Measurements from ENCODE around the gene RNF150.

The RNF150 gene

DNA sequence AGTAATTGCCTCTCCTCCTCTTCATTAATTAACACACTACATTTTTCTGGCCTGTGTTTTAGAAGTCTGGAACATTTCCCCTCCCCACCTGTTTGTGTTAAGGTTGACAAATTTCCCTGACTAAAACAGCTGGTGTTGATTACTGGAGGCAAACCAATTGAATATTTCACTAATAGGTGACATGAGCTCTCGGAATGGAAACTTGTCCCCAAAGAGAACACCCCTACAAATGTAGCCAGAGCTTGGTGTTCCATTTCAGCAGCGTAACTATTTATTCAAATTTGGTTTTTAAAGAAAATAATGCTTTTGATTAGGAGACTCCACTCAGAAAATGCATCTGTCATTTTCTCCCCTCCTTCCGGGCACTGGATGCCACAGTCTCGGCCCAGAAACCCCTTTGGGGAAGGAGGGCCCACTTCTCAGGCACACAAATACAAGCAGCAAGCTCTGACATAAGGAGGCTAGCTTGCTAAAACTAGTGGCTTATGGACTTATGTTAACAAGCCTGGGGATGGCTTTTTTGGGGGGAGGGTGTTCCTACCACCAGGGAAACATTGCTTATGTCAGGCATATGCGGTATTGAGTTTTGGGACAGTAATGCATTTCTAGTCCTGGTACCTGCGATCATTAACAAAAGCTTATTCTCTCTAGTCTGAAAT is 2.2 kb downstream of the RNF150 start:
- DNase-seq: no peak

DNA sequence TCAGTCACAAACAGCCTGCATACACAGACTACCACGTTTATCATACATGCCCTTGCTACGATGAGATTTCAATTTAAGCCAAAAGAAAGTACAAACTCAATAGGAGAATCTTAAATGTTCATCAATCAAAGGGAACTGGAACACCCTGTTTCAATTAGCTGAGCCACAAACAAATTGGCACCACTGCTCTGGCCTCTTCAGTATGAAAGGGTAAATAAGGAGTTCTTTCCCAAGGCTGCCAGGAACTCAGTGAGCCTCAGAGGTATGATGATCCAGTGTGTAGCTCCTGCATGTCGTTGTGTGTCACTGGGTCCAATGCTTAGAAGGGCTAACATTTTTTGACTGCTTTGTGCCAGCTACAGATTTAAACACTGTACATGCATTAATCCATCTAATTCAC is 5.4 kb downstream of the RNF150 start:
- DNase-seq: no peak

DNA sequence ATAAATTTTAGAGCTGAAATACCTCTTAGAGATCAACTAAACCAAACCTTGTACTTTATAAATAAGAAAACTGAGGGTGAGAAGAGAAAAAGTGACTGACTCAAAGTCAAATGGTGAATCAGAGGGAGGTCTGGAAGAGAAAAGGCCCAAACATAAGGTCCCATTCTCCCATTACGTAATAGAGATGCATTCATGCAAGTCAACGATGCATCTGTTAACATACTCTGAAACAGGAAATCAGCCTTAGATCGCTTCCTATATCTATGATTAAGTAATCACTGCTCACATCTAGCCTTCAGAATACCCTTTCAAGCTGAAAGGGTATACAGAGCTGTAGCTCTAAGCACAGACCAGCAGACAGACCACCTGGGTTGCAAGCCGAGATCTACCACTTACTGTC is 6.5 kb downstream of the RNF150 start:
- no peak for DNase-seq

DNA sequence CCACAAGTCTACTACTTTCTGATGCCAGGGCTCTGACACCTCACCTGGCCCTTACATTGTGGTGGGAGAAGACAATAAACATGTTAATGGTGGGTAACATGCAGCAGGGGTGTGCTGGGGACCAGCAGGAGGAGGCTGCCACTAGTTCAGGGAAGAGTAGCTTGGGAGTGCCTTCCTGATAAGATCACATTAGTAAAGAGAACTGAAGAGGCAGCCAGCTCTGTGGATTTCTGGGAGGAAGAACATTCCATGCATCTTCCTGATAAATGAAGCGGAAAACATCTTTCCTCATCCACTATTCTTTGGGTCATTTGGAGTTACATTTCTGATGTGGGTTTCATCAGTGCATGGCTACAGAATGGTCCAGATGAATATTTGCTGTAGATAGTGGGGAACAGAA is 9.0 kb downstream of the RNF150 start:
- no peak for DNase-seq

DNA sequence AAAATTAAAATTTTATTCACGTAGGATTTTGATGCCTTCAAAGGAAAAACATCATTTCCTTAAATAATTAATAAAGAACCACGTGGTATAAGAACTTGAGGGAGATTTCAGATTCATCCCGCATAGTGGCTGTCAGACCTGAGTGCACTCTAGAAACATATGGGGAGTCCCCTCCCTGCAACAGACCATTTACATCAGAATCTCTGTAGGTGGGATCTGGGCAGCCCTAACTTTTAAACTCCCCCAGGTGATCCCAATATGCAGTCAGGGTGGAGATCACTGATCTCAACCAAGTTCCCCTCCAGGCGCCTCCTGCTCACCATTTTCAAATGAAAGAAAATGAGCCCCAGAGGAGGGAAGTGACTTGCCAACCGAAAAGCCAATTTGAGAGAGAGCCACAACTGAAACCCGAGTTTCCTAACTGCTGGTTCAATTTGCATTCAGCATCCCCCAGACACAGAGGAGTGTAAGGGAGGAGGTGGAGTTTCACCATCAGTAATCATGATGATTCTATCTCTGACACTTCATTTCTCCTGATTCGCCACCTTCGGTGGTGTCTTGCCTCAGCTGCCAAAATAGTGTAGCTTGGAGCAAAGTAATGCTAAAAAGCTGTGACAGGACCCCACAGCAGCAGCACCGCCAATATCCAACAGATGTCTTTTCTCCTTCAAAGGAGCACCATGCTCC is 11.4 kb downstream of the RNF150 start:
- no peak for DNase-seq

DNA sequence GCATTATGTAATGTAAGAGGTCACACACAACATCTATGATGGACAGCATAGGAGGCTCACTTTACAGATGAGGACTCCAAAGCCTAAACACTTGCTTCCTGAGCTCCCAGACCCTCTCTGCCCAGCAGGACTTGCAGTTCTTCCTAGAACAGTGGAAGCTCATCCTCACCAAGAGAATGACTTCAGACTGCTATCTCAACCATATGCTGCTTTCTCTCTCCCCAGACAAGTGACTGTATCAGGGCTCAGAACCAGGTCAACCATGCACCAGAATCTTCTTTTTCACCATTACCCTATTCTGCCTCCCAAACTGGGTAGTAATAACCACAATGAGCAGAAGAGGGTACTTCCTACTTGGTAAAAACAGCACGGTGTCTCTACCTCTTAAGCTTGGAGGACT is 12.2 kb downstream of the RNF150 start:
- no peak for DNase-seq

DNA sequence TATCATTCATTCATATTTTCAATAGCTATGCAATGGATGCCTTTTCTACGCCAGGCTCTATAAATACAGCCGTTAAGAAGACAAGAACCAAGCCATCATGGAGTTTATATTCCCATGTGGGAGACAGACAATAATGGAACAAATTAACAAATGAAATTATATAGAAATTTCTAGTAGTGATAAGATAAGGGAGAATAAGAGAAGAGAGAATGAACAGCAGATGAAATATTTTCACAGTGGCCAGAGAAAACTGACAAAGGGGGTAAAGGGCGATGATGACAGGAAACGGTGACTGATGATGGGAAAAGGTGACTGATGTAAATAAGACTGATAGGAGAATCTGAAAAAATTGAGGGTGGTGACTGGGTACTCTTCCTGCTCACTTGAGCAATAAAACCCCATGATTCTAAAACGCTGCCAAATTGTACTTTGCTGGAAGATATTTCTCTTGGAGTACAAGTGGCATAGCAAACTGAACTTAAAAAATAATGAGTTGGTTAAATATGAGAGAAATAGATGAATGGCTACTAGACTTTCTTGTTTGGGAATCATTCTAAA is 13.2 kb downstream of the RNF150 start:
- no peak for DNase-seq

DNA sequence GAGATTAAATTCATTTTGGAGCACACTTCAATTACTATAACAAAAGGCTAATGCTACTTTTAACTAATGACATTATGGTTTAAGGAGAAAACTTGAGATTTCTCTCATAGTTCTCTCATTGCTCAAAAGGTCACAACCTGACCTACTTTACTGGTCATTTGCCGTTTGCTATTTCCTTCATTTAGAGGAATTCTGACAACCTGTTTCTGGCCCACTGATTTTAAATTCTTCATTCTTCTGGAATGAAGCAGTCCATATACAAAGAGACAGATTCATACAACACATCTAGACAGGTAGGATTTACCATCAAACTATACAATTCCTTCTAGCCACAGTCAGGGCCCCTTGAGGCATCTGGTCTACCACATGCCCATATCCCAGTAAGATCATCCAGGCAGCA is 14.2 kb downstream of the RNF150 start:
- DNase-seq: no peak

DNA sequence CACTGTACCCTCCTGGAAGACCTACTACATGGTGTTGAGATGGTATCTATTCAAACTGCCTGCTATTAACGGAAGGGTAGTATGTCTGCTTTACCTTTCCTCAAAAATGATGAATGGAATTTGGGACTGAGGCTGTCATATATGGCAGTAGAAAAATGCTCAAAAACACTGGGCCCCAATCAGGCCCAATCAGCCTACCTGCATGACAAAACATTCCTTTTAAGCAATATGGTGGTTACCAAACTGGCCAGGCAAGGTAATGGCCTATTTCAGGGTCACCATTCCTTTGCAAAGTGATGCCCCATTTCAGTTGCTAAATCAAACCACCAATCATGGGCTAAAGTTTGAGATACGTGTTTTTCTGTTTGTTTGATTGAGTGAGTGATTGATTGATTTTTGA is 14.9 kb downstream of the RNF150 start:
- no peak for DNase-seq

DNA sequence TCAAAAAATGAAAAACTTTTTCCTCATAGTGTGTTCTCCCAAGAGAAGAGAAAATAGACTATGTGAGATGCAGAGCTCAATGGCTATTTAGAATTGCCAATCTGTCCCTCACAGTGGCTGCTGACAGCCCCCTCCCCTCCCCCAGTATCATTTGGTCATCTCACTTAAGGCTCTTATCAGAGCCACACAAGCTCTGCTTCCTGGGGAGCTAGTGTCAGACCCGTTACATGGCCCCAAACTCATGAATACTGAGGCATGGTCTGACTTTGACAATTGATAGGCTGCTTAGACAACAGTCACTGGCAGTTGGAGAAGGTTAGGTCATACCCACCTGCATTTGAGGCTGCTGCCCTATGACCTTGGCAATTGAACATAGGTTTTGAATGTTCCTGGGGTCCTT is 15.3 kb downstream of the RNF150 start:
- no peak for DNase-seq

DNA sequence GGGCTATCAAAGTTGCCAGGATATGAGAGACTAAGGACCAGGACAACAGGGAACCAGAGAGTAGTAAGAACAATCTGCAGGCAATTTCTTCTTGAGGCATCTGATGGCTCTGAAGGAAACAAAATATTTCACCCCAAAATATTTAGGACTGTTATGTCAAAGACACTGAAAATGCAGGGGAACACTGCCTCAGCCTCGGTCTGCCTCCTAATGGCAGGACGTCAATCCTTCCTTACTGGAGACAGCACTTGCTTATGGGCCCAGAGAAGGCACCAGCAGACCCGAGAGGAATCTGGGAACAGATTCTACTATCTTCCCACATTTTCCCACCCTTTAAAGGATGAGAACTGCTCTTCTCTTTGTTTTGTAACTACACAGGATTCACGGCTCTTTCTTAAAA is 23.3 kb downstream of the RNF150 start:
- no peak for DNase-seq

DNA sequence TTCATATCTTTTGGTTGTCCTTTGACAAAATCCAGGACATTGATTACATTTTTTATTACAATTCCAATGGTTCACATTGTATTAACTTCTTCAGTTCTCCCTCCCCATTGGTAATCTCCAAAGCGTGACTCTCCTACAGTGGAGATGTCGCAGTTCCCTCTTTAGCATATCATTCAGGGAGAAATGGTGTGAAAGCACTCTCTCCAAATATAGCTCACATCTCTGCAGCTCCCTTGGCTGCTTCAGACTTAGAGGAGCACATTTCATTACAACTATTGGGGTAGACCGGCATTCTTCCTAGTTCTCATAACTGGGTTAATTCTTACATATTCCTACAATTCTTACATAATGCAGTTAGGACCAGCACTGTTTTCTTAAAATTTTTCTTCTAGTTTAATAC is 25.3 kb downstream of the RNF150 start:
- DNase-seq: no peak

DNA sequence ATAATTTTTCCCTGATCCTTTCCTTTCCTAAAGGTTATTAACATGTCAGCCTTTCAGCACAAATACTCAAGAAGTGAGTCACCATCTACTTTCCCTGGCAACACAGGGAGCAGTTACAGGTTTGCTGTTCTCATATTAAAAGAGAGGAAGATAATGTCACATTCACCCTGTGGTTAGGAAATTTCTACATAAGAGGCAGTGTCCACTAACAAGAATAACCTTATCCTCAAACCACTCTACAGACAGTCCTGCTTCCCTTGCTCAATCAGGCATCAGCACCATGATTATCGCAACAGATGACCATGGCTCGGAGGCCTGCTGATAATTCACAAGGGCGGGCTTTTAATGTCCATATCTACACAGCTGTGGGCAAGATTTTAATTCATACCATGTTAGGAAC is 30.9 kb downstream of the RNF150 start:
- no peak for DNase-seq

DNA sequence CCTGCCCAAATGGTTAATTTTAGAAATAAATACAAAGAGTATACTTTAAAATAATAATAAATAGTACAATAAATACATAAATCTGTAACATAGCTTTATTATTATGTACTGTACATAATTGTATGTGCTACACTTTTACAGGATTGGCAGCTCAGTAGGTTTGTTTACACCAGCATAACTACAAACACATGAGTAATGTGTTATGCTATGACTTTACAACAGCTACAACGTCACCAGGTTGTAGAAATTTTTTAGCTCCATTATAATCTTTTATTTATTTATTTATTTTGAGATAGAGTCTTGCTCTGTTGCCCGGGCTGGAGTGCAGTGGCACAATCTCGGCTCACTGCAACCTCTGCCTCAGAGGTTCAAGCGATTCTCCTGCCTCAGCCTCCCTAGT is 31.8 kb downstream of the RNF150 start:
- no peak for DNase-seq

DNA sequence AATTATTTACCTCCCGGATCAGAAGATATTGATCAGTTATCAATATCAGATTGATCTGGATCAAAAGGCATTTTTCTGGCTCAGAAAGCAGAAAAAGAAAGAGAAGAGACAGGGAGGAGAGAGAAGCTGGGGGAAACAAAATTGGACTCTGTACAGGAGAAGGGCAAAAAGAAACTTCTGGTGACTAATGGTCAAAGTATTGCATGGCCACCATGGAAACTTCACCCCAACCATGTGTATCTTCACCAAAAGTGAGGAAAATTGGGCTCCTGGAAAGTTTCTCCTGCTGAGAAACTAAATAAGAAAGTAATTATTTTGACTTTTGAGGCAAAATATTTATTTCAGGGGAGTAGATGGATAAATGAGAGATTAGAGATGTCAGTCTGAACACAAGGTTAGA is 33.9 kb downstream of the RNF150 start:
- no peak for DNase-seq

DNA sequence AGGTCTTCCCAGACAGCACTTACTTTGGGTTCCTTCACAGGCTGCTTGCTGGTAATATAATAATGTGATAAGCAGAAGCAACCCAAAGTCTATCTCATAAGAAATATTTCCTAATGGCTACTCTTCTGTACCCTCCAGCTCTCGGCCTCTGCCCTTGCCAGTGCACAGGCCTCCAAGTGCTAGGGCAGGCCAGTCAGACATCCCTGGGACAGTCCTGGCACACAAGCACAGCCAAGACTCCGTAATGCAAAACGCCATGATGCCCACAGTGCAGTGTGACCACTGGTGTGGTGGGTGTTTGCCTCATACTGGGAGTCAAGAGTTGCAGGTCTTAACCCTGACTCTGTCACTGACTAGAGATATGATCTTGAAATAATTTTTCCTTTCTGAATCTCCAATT is 35.1 kb downstream of the RNF150 start:
- no peak for DNase-seq

DNA sequence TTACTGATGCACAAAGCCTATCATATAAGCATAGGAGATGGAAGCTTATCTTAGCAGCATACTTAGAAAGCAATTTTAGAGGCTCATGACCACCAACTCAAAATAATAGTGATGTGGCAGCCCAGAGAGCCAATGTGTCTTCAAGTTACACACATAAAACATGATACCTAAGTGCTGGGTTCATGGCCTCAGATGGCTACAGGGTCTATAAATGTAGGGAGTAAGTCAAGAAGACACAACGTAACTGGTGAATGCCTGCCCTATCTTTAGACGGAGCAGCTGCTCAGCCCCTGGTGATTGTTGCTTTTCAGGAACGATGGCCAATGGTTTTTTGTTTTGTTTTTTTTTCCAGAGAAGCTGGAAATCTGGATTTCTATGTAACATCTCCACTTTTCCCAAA is 42.8 kb downstream of the RNF150 start:
- no peak for DNase-seq

DNA sequence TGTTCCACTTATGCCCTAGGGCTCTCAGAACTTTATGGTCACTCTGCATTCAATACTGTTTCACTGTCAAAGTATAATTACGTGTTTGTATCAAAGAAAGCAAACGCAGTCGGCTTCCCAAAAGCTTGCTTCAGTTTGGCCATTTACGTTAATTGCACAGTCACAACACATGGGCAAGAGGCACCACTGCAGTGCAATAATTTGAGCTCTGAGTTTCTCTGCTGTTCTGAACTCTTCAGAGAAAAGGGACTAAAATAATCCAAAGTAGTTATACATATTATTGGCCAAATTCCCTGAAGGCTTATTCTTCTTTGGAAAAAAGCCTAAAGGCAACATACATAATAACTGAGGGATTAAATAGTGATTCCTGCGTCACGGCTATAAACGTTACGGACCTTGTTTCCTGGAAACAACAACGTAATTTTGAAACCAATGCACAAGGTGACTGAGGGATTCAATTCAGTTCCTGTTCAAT is 51.3 kb downstream of the RNF150 start:
- DNase-seq: no peak

DNA sequence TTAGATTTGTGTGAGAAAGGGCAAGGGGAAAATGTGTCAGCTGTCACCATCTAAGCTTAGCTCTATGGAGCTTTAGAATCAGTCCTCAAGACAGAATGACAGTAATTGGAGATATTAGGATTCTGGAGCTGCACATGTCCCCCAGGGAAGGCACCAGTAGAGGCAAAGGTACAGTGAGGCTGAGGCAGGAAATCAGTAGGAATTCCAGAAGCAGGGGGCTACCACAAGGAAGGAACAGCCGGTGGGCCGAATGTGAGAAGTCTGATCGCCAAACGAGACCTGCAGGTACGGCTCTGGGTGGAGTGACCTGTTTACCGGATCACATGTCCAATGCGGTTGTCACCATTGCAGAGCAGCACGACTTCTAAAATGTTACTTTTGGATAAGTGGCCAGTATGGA is 52.6 kb downstream of the RNF150 start:
- no peak for DNase-seq

DNA sequence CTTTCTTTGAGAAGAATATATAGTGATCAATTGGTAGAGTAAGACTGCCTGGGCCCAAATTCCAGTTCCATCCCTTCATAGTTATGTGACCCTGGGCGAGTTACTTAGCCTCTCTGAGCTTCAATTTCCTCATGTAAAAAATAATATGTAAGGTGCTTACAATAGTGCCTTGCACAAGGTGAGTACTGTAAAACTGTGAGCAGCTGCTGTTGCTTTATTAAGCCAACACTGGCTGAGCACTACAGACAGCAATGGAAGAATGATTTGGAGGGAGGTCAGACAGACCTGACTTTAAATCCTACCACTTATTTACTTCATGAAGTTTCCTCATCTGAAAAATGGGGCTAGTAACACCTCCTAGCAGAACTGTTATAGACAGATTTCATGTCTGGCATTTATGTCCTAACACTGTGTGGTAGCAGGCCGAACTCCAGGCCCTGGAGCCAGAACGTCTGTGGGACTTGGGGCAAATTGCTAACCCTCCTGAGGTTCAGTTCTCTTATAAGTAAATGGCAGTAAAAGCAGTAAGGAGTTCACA is 53.8 kb downstream of the RNF150 start:
- no peak for DNase-seq

DNA sequence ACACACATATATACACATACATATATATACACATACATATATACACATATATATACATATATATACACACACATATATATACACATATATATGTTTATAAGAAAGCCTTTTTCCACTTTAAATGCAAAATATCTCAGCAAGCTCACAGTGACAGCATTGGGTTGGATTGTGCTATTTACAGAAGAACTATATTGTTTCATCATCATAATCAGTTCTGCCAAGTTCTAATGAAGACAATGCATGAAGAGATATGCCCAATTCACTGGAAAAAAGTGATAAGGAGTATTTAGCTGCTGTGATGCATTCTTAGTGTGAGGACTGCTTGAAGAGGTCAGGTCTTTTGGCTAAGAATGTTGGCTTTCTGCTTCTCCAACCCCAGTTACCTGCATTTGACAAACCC is 54.4 kb downstream of the RNF150 start:
- no peak for DNase-seq

DNA sequence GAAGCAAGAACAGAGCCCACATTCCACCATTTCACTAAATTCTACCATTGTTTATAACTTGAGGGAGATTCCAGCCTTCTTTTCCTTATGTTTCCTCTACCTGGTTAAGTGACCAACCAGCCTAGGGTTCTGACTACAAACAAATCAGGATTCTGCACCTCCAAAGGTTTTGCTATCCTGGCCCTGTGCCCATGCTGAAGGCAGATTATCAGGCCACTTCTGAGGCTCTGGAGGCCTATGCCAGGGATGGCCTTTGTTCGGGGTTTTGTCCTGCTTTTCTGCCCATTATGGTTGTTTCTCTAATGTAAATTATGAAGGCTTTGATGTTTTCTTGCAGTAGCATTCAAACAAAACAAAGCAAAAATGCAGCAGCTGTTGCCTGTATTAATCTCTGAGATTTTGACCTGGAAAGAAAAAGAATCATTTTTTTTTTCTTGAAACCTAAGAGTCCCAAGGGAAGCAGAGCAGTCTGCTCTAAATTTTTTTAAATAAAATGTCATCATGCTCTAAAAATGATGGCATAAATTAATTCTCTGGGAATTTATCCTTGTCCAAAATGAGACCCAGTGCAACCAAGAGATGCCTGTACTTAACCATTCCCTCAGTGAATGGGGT is 55.6 kb downstream of the RNF150 start:
- no peak for DNase-seq

DNA sequence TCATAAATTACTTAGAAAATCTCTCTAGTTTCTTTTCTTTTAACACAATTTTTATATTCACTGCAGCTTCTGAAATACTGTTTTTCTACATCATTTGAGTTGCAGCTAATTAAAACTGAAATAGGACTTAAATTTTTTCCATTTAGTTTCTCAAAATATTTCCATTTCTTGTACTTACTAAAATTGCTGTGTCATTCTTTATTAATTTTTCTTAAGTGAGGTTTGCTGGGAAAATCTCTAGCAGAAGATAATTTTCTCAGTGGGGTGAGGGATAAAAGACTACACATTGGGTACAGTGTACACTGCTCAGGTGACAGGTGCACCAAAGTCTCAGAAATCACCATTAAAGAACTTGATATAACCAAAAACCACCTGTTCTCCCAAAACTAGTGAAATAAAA is 57.7 kb downstream of the RNF150 start:
- DNase-seq: no peak

All from activated T-cell treated with anti-CD3 and anti-CD28 coated beads for 4 hours (primary cell).